H1 (cell line): ENCODE data around the gene ARHGEF7. TPM values are rescaled to one million over a fixed set of nuclear protein-coding genes. Genes with fewer than 3 reads are reported as not detected.

Experiments
- CTCF ChIA-PET: fragments of 300-600 bp; sonication (Branson Sonifier 250); formaldehyde crosslinking; loops from one replicate; lab custom pipeline; 2021; ENCODE audit not compliant: partially characterized antibody; lab: Charles Lee
- POLR2A ChIA-PET: fragments of 300-600 bp; sonication (Branson Sonifier 250); formaldehyde crosslinking; loops from one replicate; lab custom pipeline; 2021; ENCODE audit warnings: inconsistent platforms; ENCODE audit not compliant: partially characterized antibody; lab: Charles Lee
- DNase-seq, 2 experiments: peaks; one replicate each; pipeline versions ENCODE4 v3.0.0 to v3.0.0-alpha.2; 2010 to 2022; ENCODE audit warnings: low spot score in 2 of 2, low read depth in 1 of 2, mixed read lengths in 1 of 2
- FAIRE-seq: peaks from 2 replicates; lab custom pipeline; 2011; peaks lifted over from hg19 to GRCh38; lab: Jason Lieb, UNC
- H2AFZ ChIP-seq: 2 replicates; pipeline ENCODE4 v1.8.1; 2012; ENCODE audit warnings: low read length, inconsistent platforms
- H2AK5ac ChIP-seq: 2 replicates; pipeline ENCODE4 v1.6.1; 2013; ENCODE audit warnings: low read depth, low read length
- H2BK120ac ChIP-seq: replicated peaks from 2 replicates; pipeline ENCODE3; 2013; ENCODE audit warnings: low read depth, low read length, inconsistent platforms
- H2BK12ac ChIP-seq: 2 replicates; pipeline ENCODE4 v1.6.1; 2013; ENCODE audit warnings: low read depth, low read length
- H2BK15ac ChIP-seq: 2 replicates; pipeline ENCODE4 v1.6.1; 2013; ENCODE audit warnings: low read length
- H2BK20ac ChIP-seq: 2 replicates; pipeline ENCODE4 v1.6.1; 2013; ENCODE audit warnings: low read length
- H2BK5ac ChIP-seq: 2 replicates; pipeline ENCODE4 v1.6.1; 2013; ENCODE audit warnings: low read depth, low read length
- H3K14ac ChIP-seq: 2 replicates; pipeline ENCODE4 v1.6.1; 2013; ENCODE audit warnings: inconsistent platforms; ENCODE audit not compliant: insufficient read length
- H3K18ac ChIP-seq: 2 replicates; pipeline ENCODE4 v1.6.1; 2013; ENCODE audit warnings: low read length; ENCODE audit errors: extremely low read depth
- H3K23ac ChIP-seq: 2 replicates; pipeline ENCODE4 v1.6.1; 2013; ENCODE audit warnings: inconsistent platforms; ENCODE audit not compliant: insufficient read length
- H3K23me2 ChIP-seq: 2 replicates; pipeline ENCODE4 v1.6.1; 2013; ENCODE audit warnings: low read depth, low read length
- H3K27ac ChIP-seq: 2 replicates; pipeline ENCODE4 v1.6.1; 2011; ENCODE audit warnings: low read depth, low read length, inconsistent platforms
- H3K27me3 ChIP-seq, 4 experiments: replicated peaks in 1 of 4; 1 replicate in 1 of 4; 2 replicates in 3 of 4; pipeline versions ENCODE4 v1.6.1 to v1.8.1; 2011 to 2013; ENCODE audit warnings: low read length in 3 of 4, mild to moderate bottlenecking in 3 of 4, inconsistent platforms in 2 of 4, mixed read lengths in 2 of 4, moderate library complexity in 1 of 4; ENCODE audit not compliant: control insufficient read depth in 3 of 4, insufficient read depth in 3 of 4; ENCODE audit errors: extremely low read depth in 1 of 4
- H3K36me3 ChIP-seq, 4 experiments: 2 replicates each; pipeline versions ENCODE4 v1.6.1 to v1.8.1; 2011 to 2013; ENCODE audit warnings: mild to moderate bottlenecking in 4 of 4, low read length in 3 of 4, moderate library complexity in 2 of 4, control low read depth in 1 of 4, inconsistent platforms in 1 of 4; ENCODE audit not compliant: insufficient read depth in 4 of 4, control insufficient read depth in 2 of 4
- H3K4ac ChIP-seq: replicated peaks from 2 replicates; pipeline ENCODE3; 2013; ENCODE audit warnings: low read length, low read depth, mixed read lengths, inconsistent platforms; ENCODE audit not compliant: insufficient read length
- H3K4me1 ChIP-seq, 4 experiments: replicated peaks in 1 of 4; 1 replicate in 1 of 4; 2 replicates in 3 of 4; pipeline versions ENCODE4 v1.6.1 to v1.8.1; 2011 to 2013; ENCODE audit warnings: low read length in 3 of 4, inconsistent platforms in 2 of 4, mixed read lengths in 1 of 4; ENCODE audit not compliant: insufficient read depth in 4 of 4, control insufficient read depth in 3 of 4
- H3K4me2 ChIP-seq, 2 experiments: 2 replicates each; pipeline versions ENCODE4 v1.6.1 to v1.8.1; 2011 to 2013; ENCODE audit warnings: low read depth in 2 of 2, low read length in 2 of 2, control low read depth in 1 of 2, inconsistent platforms in 1 of 2, mild to moderate bottlenecking in 1 of 2; ENCODE audit not compliant: insufficient read depth in 1 of 2
- H3K4me3 ChIP-seq, 4 experiments: fragments of 200-600, 300-600 bp in 1 of 4; sonication (generic), shearing (Covaris generic), sonication (Bioruptor Twin) in 1 of 4; 2 replicates each; pipeline versions ENCODE4 v1.5.1 to v1.8.1; 2011 to 2016; ENCODE audit warnings: low read length in 4 of 4, low read depth in 3 of 4, control low read depth in 2 of 4, inconsistent platforms in 2 of 4, mild to moderate bottlenecking in 2 of 4, mixed read lengths in 1 of 4, moderate library complexity in 1 of 4; ENCODE audit not compliant: insufficient read depth in 2 of 4; ENCODE audit errors: extremely low read depth in 1 of 4
- H3K56ac ChIP-seq: replicated peaks from 2 replicates; pipeline ENCODE3; 2013; ENCODE audit warnings: low read depth, mild to moderate bottlenecking, mixed read lengths, low read length, inconsistent platforms; ENCODE audit not compliant: insufficient read length
- H3K79me1 ChIP-seq: 2 replicates; pipeline ENCODE4 v1.6.1; 2013; ENCODE audit warnings: low read depth, low read length, control low read depth
- H3K79me2 ChIP-seq, 2 experiments: 2 replicates each; pipeline versions ENCODE4 v1.6.1 to v1.8.1; 2012 to 2013; ENCODE audit warnings: low read length in 2 of 2, mild to moderate bottlenecking in 2 of 2, inconsistent platforms in 1 of 2; ENCODE audit not compliant: insufficient read depth in 2 of 2, control insufficient read depth in 1 of 2
- H3K9ac ChIP-seq, 4 experiments: replicated peaks in 1 of 4; 1 replicate in 1 of 4; 2 replicates in 3 of 4; pipeline versions ENCODE4 v1.6.1 to v1.8.1; 2011 to 2013; ENCODE audit warnings: low read depth in 3 of 4, low read length in 3 of 4, control low read depth in 2 of 4, mild to moderate bottlenecking in 2 of 4, moderate library complexity in 2 of 4, inconsistent platforms in 1 of 4; ENCODE audit errors: extremely low read depth in 1 of 4
- H3K9me3 ChIP-seq, 2 experiments: 2 replicates each; pipeline versions ENCODE4 v1.6.1 to v1.8.1; 2012 to 2013; ENCODE audit warnings: mild to moderate bottlenecking in 2 of 2, moderate library complexity in 2 of 2, control low read depth in 1 of 2, inconsistent platforms in 1 of 2, low read depth in 1 of 2, low read length in 1 of 2, mixed read lengths in 1 of 2; ENCODE audit not compliant: insufficient read depth in 2 of 2
- H4K20me1 ChIP-seq, 2 experiments: replicated peaks in 1 of 2; 2 replicates each; pipeline versions ENCODE3 to v1.8.1; 2011 to 2013; ENCODE audit warnings: inconsistent platforms in 2 of 2, low read length in 2 of 2, mild to moderate bottlenecking in 1 of 2; ENCODE audit not compliant: insufficient read depth in 2 of 2, control insufficient read depth in 1 of 2
- H4K5ac ChIP-seq: 2 replicates; pipeline ENCODE4 v1.6.1; 2013; ENCODE audit warnings: low read length, low read depth, mixed read lengths, inconsistent platforms; ENCODE audit not compliant: insufficient read length
- H4K8ac ChIP-seq: 2 replicates; pipeline ENCODE4 v1.8.0; 2013; ENCODE audit warnings: mild to moderate bottlenecking, moderate library complexity, low read length, inconsistent platforms; ENCODE audit not compliant: insufficient read depth; ENCODE audit errors: extremely low read depth
- H4K91ac ChIP-seq: replicated peaks from 2 replicates; pipeline ENCODE3; 2013; ENCODE audit warnings: low read length, mixed read lengths, inconsistent platforms; ENCODE audit not compliant: insufficient read length
- CBX5 ChIP-seq: fragments of 300-800, 300-1000 bp; sonication (generic); IDR thresholded peaks from 2 replicates; pipeline ENCODE4 v1.7.1; 2016; ENCODE audit warnings: antibody characterized with exemption, low read length, low read depth
- RAD21 ChIP-seq, 2 experiments: IDR thresholded peaks in 1 of 2; conservative IDR thresholded peaks in 1 of 2; 2 replicates each; pipeline ENCODE4 v1.6.1; 2011; ENCODE audit warnings: low read depth in 2 of 2, low read length in 2 of 2, improper control_type of control experiment in 1 of 2, inconsistent platforms in 1 of 2, mild to moderate bottlenecking in 1 of 2, moderate library complexity in 1 of 2
- RNF2 ChIP-seq: fragments of 200-900, 300-1000 bp; sonication (generic); IDR thresholded peaks from 2 replicates; pipeline ENCODE4 v1.7.1; 2016; ENCODE audit warnings: borderline replicate concordance, low read depth, mild to moderate bottlenecking, antibody characterized with exemption, low read length; ENCODE audit not compliant: poor library complexity, severe bottlenecking; ENCODE audit errors: missing control alignments
- SIN3A ChIP-seq, 2 experiments: IDR thresholded peaks in 1 of 2; conservative IDR thresholded peaks in 1 of 2; 2 replicates each; pipeline ENCODE4 v1.6.1; 2011 to 2012; ENCODE audit warnings: low read length in 2 of 2, improper control_type of control experiment in 1 of 2, low read depth in 1 of 2, mild to moderate bottlenecking in 1 of 2
- WGBS, 2 experiments: shearing (Covaris generic) in 1 of 2; methylation state at CpG; one replicate each; pipeline versions ENCODE4 v1.1.6 to v1.1.7; 2013 to 2015; ENCODE audit warnings: low lambda C conversion rate in 2 of 2, mixed read lengths in 2 of 2, inconsistent platforms in 1 of 2, low coverage in 1 of 2, missing lambda C conversion rate in 1 of 2; ENCODE audit not compliant: insufficient replicate concordance in 2 of 2, insufficient coverage in 1 of 2, insufficient read length in 1 of 2; ENCODE audit errors: extremely low coverage in 1 of 2, missing lambda C conversion rate in 1 of 2; 5-methylcytosine and 5-hydroxymethylcytosine counted together
- polyA plus RNA-seq, 7 experiments: library from polyadenylated mRNA; depleted of rRNA in 3 of 7; stranded (reverse) in 5 of 7; unstranded in 2 of 7; fragments of >200 nt in 5 of 7; fragments of 200-250 nt in 2 of 7; gene quantifications; 1 replicate in 5 of 7; 2 replicates in 1 of 7; 4 replicates in 1 of 7; pipeline versions ENCODE4 v1.2.1 to v1.2.3, GENCODE V29; 2011 to 2013; ENCODE audit warnings: missing spikeins in 2 of 7, mixed read lengths in 2 of 7
- total RNA-seq: library from RNA; stranded (reverse); fragmentation: NEBNext Ultra II Directional; extraction: Animal tissue kit (Norgen Biotek cat#: 25700); gene quantifications from 2 replicates; pipeline ENCODE4 v1.2.1, GENCODE V29; 2021

ARHGEF7 gene
- total and polyA plus RNA-seq, 2 of the 8 experiments (the other 6 are each of a cell fraction or from before 2014, with no cell fraction given): 26.2 to 56.5 TPM

GRCh38 chr13:111145506-111145905 is 30.4 kb downstream of the ARHGEF7 start:
- Histone ChIP-seq H4K20me1 (no peaks in the 10 kb centered on the region), H3K9ac (no peak overlapping the region), H2AFZ (no peak overlapping the region), H2BK120ac (no peak overlapping the region), H3K4me2 (no peak overlapping the region), H2BK20ac (no peak overlapping the region), H3K23me2 (no peaks in the 10 kb centered on the region), H4K8ac (no peak overlapping the region), H2AK5ac (no peak overlapping the region), H3K79me1 (no peaks in the 10 kb centered on the region), H2BK15ac (no peak overlapping the region), H3K79me2 (no peaks in the 10 kb centered on the region)
- no peak for FAIRE-seq
- TF ChIP-seq SIN3A (conservative IDR thresholded peaks at IDR 0.05 in 1 of 2, IDR thresholded peaks at IDR 0.05 in 1 of 2; ENCODE audit: low read depth in 1 of 2, low read length in 2 of 2) (no peak), CBX5 (no peak), RAD21 (IDR thresholded peaks at IDR 0.05 in 1 of 2, conservative IDR thresholded peaks at IDR 0.05 in 1 of 2; ENCODE audit: low read depth in 2 of 2, low read length in 2 of 2) (no peak), RNF2 (no peak)
- TF ChIP-seq, all 59 proteins: peak for 0
- Histone ChIP-seq H2BK5ac (no peak overlapping the region), H3K27ac (no peak overlapping the region), H3K4me1 (peaks cover 0 to 1% (median 0%) of the 10 kb centered on the region in 4 experiments; a peak in 1 of 7 replicates), H3K18ac (no peak overlapping the region), H3K23ac (no peak overlapping the region), H3K9me3 (no peaks in the 10 kb centered on the region), H4K91ac (no peak overlapping the region), H3K4ac (no peak overlapping the region), H3K14ac (no peak overlapping the region), H3K56ac (no peak overlapping the region), H3K36me3 (no peaks in the 10 kb centered on the region), H2BK12ac (no peak overlapping the region), H3K4me3 (no peak overlapping the region), H3K27me3 (no peaks in the 10 kb centered on the region), H4K5ac (no peak overlapping the region)
- POLR2A ChIA-PET: no interaction called here
- 86% methylated on average over 7 of the region's 7 CpGs; no CpG with 5 or more reads in 1 of the 2 experiments for WGBS, 2 experiments
- no peak for DNase-seq
- CTCF ChIA-PET: interaction anchor here (0.7 to 1.0 kb wide), 2 partner anchors 78 to 79 kb away, joined by 3 read pairs; no protein-coding TSS in a partner anchor
